Endothelial cell (in vitro differentiated cells): Measurements from ENCODE around the gene CAMTA1. TPM values are rescaled to one million over a fixed set of nuclear protein-coding genes. Genes with fewer than 3 reads are reported as not detected.
"Not testable (repeated sequence)": the region's sequence is repeated elsewhere in the genome, so short reads cannot be mapped to it uniquely, and the experiment has no call there.

ENCODE experiments used
- DNase-seq: peaks from one replicate; pipeline ENCODE4 v3.0.0; 2021; ENCODE audit warnings: low spot score
- H3K27ac Mint-ChIP-seq: one replicate; pipeline ENCODE4 v1.8.0; 2021; ENCODE audit warnings: mixed read lengths, inconsistent platforms; ENCODE audit not compliant: unreplicated experiment
- H3K27me3 Mint-ChIP-seq: one replicate; pipeline ENCODE4 v1.8.0; 2021; ENCODE audit warnings: mild to moderate bottlenecking, moderate library complexity, mixed read lengths, inconsistent platforms; ENCODE audit not compliant: unreplicated experiment
- H3K36me3 Mint-ChIP-seq: one replicate; pipeline ENCODE4 v1.8.0; 2021; ENCODE audit warnings: mild to moderate bottlenecking, low read depth, mixed read lengths, inconsistent platforms; ENCODE audit not compliant: unreplicated experiment
- H3K4me1 Mint-ChIP-seq: one replicate; pipeline ENCODE4 v1.8.0; 2021; ENCODE audit warnings: mild to moderate bottlenecking, mixed read lengths, inconsistent platforms; ENCODE audit not compliant: unreplicated experiment
- H3K4me3 Mint-ChIP-seq: one replicate; pipeline ENCODE4 v1.8.0; 2021; ENCODE audit warnings: mild to moderate bottlenecking, mixed read lengths, inconsistent platforms; ENCODE audit not compliant: unreplicated experiment
- H3K9me3 Mint-ChIP-seq: one replicate; pipeline ENCODE4 v1.8.0; 2021; ENCODE audit warnings: mixed read lengths, inconsistent platforms; ENCODE audit not compliant: unreplicated experiment
- CTCF ChIP-seq: fragments of 200-600 bp; sonication (generic); IDR thresholded peaks from one replicate; pipeline ENCODE4 v1.5.0; 2021; ENCODE audit warnings: antibody characterized with exemption; ENCODE audit not compliant: unreplicated experiment
- total RNA-seq: library from RNA; stranded (reverse); fragmentation: NEBNext Ultra II Directional; extraction: Animal tissue kit (Norgen Biotek cat#: 25700); gene quantifications from one replicate; pipeline ENCODE4 v1.2.1, GENCODE V29; 2021; ENCODE audit not compliant: unreplicated experiment

Gene CAMTA1
- total RNA-seq, 1 donor from 2014 or later = 87.3 TPM

GRCh38 chr1:7690076-7690475 lies 904.8 kb downstream of the CAMTA1 start:
- H3K27me3 Mint-ChIP-seq = peaks cover 14% of the 10 kb centered on the region
- no peak overlapping the region for H3K4me3 Mint-ChIP-seq
- no peak overlapping the region for H3K27ac Mint-ChIP-seq
- no peak for TF ChIP-seq CTCF
- no peak for DNase-seq
- H3K36me3 Mint-ChIP-seq = peaks cover 4% of the 10 kb centered on the region
- H3K9me3 Mint-ChIP-seq = peaks cover 3% of the 10 kb centered on the region
- no peaks in the 10 kb centered on the region for H3K4me1 Mint-ChIP-seq

- Mint-ChIP-seq H3K4me1 (no peaks in the 10 kb centered on the region), H3K4me3 (no peak overlapping the region), H3K27me3 (peaks cover 14% of the 10 kb centered on the region), H3K27ac (no peak overlapping the region), H3K36me3 (peaks cover 4% of the 10 kb centered on the region), H3K9me3 (peaks cover 3% of the 10 kb centered on the region)
- TF ChIP-seq CTCF = no peak
- DNase-seq = no peak
Measured at GRCh38 chr1:7690496-7691182, 905.4 kb downstream of the CAMTA1 start.

DNA sequence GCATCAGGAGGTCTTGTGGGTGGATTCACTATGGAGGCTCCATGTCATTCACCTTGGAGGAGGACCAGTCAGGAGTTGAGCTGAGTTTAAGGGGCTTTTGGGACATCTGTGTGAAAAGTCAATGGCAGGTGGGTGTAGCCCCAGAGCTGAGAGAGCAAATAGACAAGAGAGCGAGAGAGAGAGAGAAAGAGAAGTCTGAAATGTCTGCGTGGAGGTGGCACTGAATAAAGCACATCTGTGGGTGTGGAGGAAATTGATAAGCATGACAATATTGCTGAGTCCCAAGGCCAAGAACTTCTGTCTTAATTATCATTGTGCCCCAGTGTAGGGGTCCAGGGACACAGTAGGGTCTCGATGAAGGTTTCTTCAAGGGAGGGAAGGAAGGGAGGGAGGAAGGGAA lies 906.3 kb downstream of the CAMTA1 start:
- H3K27me3 Mint-ChIP-seq = peaks cover 14% of the 10 kb centered on the region
- H3K4me1 Mint-ChIP-seq = no peaks in the 10 kb centered on the region
- no peak for TF ChIP-seq CTCF
- H3K4me3 Mint-ChIP-seq = peak overlapping the region; percentile 14
- H3K36me3 Mint-ChIP-seq = peaks cover 4% of the 10 kb centered on the region
- peak overlapping the region; percentile 41 for H3K27ac Mint-ChIP-seq
- DNase-seq = no peak
- peaks cover 3% of the 10 kb centered on the region for H3K9me3 Mint-ChIP-seq

DNA sequence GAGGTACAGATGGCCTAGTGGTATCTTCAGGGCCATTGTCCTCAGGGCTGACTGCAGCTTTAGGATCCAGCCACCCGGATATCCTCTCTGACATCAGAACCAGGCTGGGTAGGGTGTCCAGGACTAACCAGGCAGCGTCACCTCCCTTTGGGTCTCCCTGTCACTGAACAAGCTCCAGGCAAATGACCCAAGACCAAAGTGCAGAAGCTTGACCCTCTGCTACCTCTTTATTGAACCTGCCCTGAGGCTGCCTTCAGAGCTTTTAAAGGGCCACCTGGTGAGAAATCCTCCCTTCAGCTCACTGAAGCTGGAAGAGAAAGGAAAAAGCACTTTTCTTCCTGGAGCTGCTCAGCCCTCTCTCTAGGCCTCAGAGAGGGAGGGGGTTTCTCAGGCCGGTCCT lies 906.8 kb downstream of the CAMTA1 start:
- Mint-ChIP-seq H3K4me1 (no peaks in the 10 kb centered on the region), H3K27ac (no peak overlapping the region), H3K36me3 (peaks cover 4% of the 10 kb centered on the region), H3K27me3 (peaks cover 10% of the 10 kb centered on the region), H3K4me3 (no peak overlapping the region), H3K9me3 (peaks cover 3% of the 10 kb centered on the region)
- no peak for DNase-seq
- TF ChIP-seq CTCF = no peak

GRCh38 chr1:7693037-7693436 lies 907.8 kb downstream of the CAMTA1 start:
- DNase-seq, H3K4me1 Mint-ChIP-seq, H3K4me3 Mint-ChIP-seq, H3K36me3 Mint-ChIP-seq, H3K27ac Mint-ChIP-seq, H3K27me3 Mint-ChIP-seq, H3K9me3 Mint-ChIP-seq: not testable (repeated sequence)
